Loucy (cell line): Measurements from ENCODE around the gene CRB2.

Source experiments
- H2AFZ ChIP-seq: fragments of 200-600 bp; sonication (generic); 2 replicates; pipeline ENCODE4 v1.6.0; 2016; ENCODE audit warnings: antibody characterized with exemption, mild to moderate bottlenecking, low read length, moderate library complexity
- H3F3A ChIP-seq: fragments of 200-600 bp; 2 replicates; pipeline ENCODE4 v1.6.0; 2016; ENCODE audit warnings: antibody characterized with exemption, low read depth, mild to moderate bottlenecking
- H3K27me3 ChIP-seq: fragments of 200-600 bp; sonication (generic); 2 replicates; pipeline ENCODE4 v1.6.1; 2014; ENCODE audit warnings: low read length, mild to moderate bottlenecking; ENCODE audit not compliant: insufficient read depth, poor library complexity, severe bottlenecking
- H3K36me3 ChIP-seq: fragments of 200-600 bp; sonication (generic); 2 replicates; pipeline ENCODE4 v1.6.1; 2016; ENCODE audit warnings: low read length; ENCODE audit not compliant: insufficient read depth
- H3K4me1 ChIP-seq: fragments of 200-600 bp; sonication (generic); 2 replicates; pipeline ENCODE4 v1.5.1; 2014; ENCODE audit warnings: low read length, mild to moderate bottlenecking; ENCODE audit not compliant: insufficient read depth, poor library complexity, severe bottlenecking
- H3K4me2 ChIP-seq: fragments of 200-600 bp; sonication (generic); 2 replicates; pipeline ENCODE4 v1.6.0; 2014; ENCODE audit warnings: antibody characterized with exemption, low read length, low read depth, mild to moderate bottlenecking; ENCODE audit not compliant: poor library complexity, severe bottlenecking
- H3K4me3 ChIP-seq: fragments of 200-600 bp; sonication (generic); 2 replicates; pipeline ENCODE4 v1.5.1; 2014; ENCODE audit warnings: low read length, mild to moderate bottlenecking, mixed read lengths; ENCODE audit not compliant: poor library complexity, severe bottlenecking
- H3K79me2 ChIP-seq: fragments of 200-600 bp; sonication (generic); 2 replicates; pipeline ENCODE4 v1.6.1; 2014; ENCODE audit warnings: low read length; ENCODE audit not compliant: insufficient read depth
- H3K9ac ChIP-seq: fragments of 200-600 bp; sonication (generic); 2 replicates; pipeline ENCODE4 v1.6.0; 2014; ENCODE audit warnings: mild to moderate bottlenecking, low read depth, low read length, moderate library complexity; ENCODE audit not compliant: poor library complexity, severe bottlenecking
- H3K9me2 ChIP-seq: fragments of 200-600 bp; sonication (generic); replicated peaks from 2 replicates; pipeline ENCODE4 v1.6.1; 2016; ENCODE audit warnings: low read depth, low read length, mixed read lengths
- H3K9me3 ChIP-seq: fragments of 200-600 bp; sonication (generic); 2 replicates; pipeline ENCODE4 v1.6.1; 2014; ENCODE audit warnings: mild to moderate bottlenecking, antibody characterized with exemption, low read length, low read depth; ENCODE audit not compliant: insufficient read depth
- H4K20me1 ChIP-seq: fragments of 200-600 bp; sonication (generic); 2 replicates; pipeline ENCODE4 v1.6.0; 2014; ENCODE audit warnings: antibody characterized with exemption, low read length, mild to moderate bottlenecking; ENCODE audit not compliant: insufficient read depth, poor library complexity, severe bottlenecking
- CTCF ChIP-seq: fragments of 200-600 bp; sonication (generic); conservative IDR thresholded peaks from 2 replicates; pipeline ENCODE4 v1.5.1; 2014; ENCODE audit warnings: mild to moderate bottlenecking, antibody characterized with exemption, low read length
- EZH2phosphoT487 ChIP-seq: fragments of 200-600 bp; IDR thresholded peaks from 2 replicates; pipeline ENCODE4 v1.6.1; 2018; ENCODE audit warnings: antibody characterized with exemption, mild to moderate bottlenecking, moderate library complexity, borderline replicate concordance

CRB2 gene

DNA sequence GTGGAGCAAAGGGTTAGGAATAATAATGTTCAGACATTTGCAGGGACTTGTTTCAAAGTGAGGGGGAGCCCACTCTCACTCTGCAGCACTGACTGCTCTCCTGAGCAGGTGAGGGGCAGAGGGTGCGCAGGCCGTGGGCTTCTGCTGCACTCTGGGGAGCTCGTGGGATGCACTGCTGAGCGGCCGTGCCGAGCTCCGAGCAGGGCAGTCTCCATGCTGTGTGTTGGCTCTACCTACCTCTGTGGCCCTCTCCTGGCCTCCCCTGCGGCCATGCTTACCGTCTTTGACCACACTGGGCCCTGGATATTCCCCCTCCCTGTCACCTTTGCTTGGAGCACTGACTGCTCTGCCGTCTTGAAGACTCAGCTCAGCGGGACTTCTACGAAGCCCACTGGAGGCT, 33.7 kb downstream of the CRB2 start:
- H3K27me3 ChIP-seq, result no peaks in the 10 kb centered on the region
- no peaks in the 10 kb centered on the region for H4K20me1 ChIP-seq
- H3K4me3 ChIP-seq, result no peak overlapping the region
- no peaks in the 10 kb centered on the region for H3F3A ChIP-seq
- TF ChIP-seq CTCF (no peak), EZH2phosphoT487 (no peak)
- no peak overlapping the region for H3K9ac ChIP-seq
- no peak overlapping the region for H2AFZ ChIP-seq
- H3K4me2 ChIP-seq, result no peak overlapping the region
- H3K9me3 ChIP-seq, result no peaks in the 10 kb centered on the region
- H3K79me2 ChIP-seq, result no peaks in the 10 kb centered on the region
- H3K9me2 ChIP-seq, result no peaks in the 10 kb centered on the region
- no peaks in the 10 kb centered on the region for H3K36me3 ChIP-seq
- no peaks in the 10 kb centered on the region for H3K4me1 ChIP-seq

GRCh38 chr9:123390337-123391135, 34.5 kb downstream of the CRB2 start:
- Histone ChIP-seq H3K9me2 (no peaks in the 10 kb centered on the region), H3K79me2 (no peaks in the 10 kb centered on the region), H2AFZ (no peak overlapping the region), H3K9ac (no peak overlapping the region), H3K4me1 (no peaks in the 10 kb centered on the region), H3K4me3 (no peak overlapping the region), H3F3A (no peaks in the 10 kb centered on the region), H3K36me3 (no peaks in the 10 kb centered on the region), H3K4me2 (no peak overlapping the region), H4K20me1 (no peaks in the 10 kb centered on the region), H3K27me3 (no peaks in the 10 kb centered on the region), H3K9me3 (no peaks in the 10 kb centered on the region)
- TF ChIP-seq CTCF (no peak), EZH2phosphoT487 (no peak)

DNA sequence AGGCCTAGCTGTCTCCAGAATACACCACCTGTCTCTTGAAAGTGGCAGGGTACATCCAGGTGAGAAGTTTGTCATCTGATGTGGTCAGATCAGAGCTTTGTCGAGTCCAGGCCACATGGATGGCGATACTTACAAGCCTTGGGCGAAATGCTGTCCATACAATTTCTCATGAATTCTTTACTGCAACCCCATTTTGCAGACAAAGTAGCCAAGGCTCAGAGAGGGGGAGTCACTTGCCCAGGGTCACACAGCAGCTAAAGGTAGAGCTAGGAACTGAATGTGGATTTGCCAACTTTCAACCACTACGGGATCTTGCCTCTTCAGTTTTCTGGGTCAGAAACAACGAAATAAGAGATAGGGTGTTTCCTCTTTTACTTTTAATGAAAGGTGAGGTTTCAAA, 35.2 kb downstream of the CRB2 start:
- Histone ChIP-seq H3K36me3 (no peaks in the 10 kb centered on the region), H4K20me1 (no peaks in the 10 kb centered on the region), H3K9me3 (no peaks in the 10 kb centered on the region), H2AFZ (no peak overlapping the region), H3K4me1 (no peaks in the 10 kb centered on the region), H3K4me3 (no peak overlapping the region), H3K9ac (no peak overlapping the region), H3F3A (no peaks in the 10 kb centered on the region), H3K4me2 (no peak overlapping the region), H3K79me2 (no peaks in the 10 kb centered on the region), H3K27me3 (no peaks in the 10 kb centered on the region), H3K9me2 (no peaks in the 10 kb centered on the region)
- no peak for TF ChIP-seq CTCF
- no peak for TF ChIP-seq EZH2phosphoT487
